ENCODE results near the gene SLU7. TPM values are rescaled to one million over a fixed set of nuclear protein-coding genes. Genes with fewer than 3 reads are reported as not detected.

Gene SLU7
- total RNA-seq, 1 donor, result 75.6 TPM

DNA sequence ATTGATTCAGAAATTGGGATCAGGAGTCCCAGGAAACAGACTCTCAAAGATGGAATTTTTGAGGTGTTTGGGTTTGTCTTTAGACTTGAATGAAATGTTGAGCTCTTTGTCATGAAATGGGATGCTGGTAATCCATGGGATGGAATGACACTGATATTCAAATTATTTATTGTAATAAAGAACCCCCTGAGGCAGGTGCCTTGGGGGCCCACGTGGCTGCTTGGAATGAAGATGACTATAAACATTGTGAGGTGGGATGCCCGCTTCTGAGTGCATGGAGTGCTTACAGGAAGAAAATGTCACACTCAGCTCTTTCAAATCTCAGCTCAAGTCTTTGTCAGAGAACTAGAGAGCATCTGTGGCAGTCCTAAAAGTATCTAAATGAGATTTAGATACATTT lies 38.8 kb downstream of the SLU7 start:
- Histone ChIP-seq H3K27ac (ENCODE audit: low read depth, low read length) (no peak overlapping the region), H3K9me3 (ENCODE audit: low read depth, low read length) (no peaks in the 10 kb centered on the region), H4K20me1 (ENCODE audit: insufficient read depth, low read length) (no peaks in the 10 kb centered on the region), H3K27me3 (ENCODE audit: insufficient read depth, low read length) (peaks cover 5% of the 10 kb centered on the region), H2AFZ (ENCODE audit: low read length) (no peak overlapping the region), H3K4me2 (ENCODE audit: insufficient read depth, low read length) (no peak overlapping the region), H3K36me3 (ENCODE audit: insufficient read depth, low read length) (no peaks in the 10 kb centered on the region), H3K4me3 (ENCODE audit: insufficient read depth, low read length) (no peak overlapping the region), H3K79me2 (ENCODE audit: insufficient read depth, low read length) (no peaks in the 10 kb centered on the region), H3K4me1 (ENCODE audit: insufficient read depth, low read length) (no peaks in the 10 kb centered on the region)
- TF ChIP-seq, protein P1, sequence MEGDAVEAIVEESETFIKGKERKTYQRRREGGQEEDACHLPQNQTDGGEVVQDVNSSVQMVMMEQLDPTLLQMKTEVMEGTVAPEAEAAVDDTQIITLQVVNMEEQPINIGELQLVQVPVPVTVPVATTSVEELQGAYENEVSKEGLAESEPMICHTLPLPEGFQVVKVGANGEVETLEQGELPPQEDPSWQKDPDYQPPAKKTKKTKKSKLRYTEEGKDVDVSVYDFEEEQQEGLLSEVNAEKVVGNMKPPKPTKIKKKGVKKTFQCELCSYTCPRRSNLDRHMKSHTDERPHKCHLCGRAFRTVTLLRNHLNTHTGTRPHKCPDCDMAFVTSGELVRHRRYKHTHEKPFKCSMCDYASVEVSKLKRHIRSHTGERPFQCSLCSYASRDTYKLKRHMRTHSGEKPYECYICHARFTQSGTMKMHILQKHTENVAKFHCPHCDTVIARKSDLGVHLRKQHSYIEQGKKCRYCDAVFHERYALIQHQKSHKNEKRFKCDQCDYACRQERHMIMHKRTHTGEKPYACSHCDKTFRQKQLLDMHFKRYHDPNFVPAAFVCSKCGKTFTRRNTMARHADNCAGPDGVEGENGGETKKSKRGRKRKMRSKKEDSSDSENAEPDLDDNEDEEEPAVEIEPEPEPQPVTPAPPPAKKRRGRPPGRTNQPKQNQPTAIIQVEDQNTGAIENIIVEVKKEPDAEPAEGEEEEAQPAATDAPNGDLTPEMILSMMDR (IDR thresholded peaks at IDR 0.05; ENCODE audit: extremely low read depth, low read depth, low read length), result no peak
- DNase-seq (ENCODE audit: insufficient read length, low spot score, missing footprints), result no peak

DNA sequence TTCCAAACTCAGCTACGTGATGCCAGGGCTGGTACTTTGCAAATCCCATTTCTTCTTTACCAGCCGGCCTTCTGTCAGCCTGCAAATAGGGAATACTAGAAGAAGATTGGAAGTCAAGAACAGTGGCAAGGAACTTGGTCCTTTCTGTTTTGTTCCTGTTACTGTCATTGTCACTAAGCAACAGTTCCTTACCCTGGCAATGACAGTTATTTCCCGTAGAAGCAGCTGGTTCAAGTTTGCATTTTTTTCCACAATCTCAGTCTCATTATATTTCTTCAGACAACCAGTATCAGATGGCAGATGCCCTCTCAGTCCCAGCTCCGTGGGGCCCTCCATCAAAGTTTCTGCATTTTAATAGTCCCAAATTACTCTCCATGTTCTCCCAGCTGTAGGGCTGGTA lies 39.4 kb downstream of the SLU7 start:
- Histone ChIP-seq H3K4me2 (ENCODE audit: insufficient read depth, low read length) (no peak overlapping the region), H3K36me3 (ENCODE audit: insufficient read depth, low read length) (no peaks in the 10 kb centered on the region), H3K9me3 (ENCODE audit: low read depth, low read length) (no peaks in the 10 kb centered on the region), H3K27me3 (ENCODE audit: insufficient read depth, low read length) (peaks cover 8% of the 10 kb centered on the region), H3K27ac (ENCODE audit: low read depth, low read length) (no peak overlapping the region), H3K4me1 (ENCODE audit: insufficient read depth, low read length) (no peaks in the 10 kb centered on the region), H4K20me1 (ENCODE audit: insufficient read depth, low read length) (no peaks in the 10 kb centered on the region), H2AFZ (ENCODE audit: low read length) (no peak overlapping the region), H3K79me2 (ENCODE audit: insufficient read depth, low read length) (no peaks in the 10 kb centered on the region), H3K4me3 (ENCODE audit: insufficient read depth, low read length) (no peak overlapping the region)
- TF ChIP-seq, protein P1 (IDR thresholded peaks at IDR 0.05; ENCODE audit: extremely low read depth, low read depth, low read length), result no peak
- no peak for DNase-seq (ENCODE audit: insufficient read length, low spot score, missing footprints)

DNA sequence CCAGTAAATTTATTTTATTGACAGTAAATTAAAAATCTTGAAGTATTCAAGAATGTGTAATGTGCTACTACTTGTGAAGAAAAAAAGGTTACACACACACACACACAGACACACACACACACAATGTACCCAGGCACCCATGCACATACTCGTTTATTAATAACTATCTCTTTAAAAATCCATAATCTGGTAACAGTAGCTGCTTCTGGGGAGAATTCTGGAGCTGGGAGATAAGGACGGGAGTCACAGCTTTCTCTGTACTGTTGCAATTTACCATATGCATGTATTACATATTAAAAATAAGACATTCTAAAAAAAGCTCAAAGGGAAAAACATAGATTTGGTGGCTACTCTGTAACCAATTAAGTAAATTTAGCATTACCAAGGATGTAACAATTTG lies 40.6 kb downstream of the SLU7 start:
- H3K9me3 ChIP-seq (ENCODE audit: low read depth, low read length), result no peaks in the 10 kb centered on the region
- DNase-seq (ENCODE audit: insufficient read length, low spot score, missing footprints), result no peak
- H3K36me3 ChIP-seq (ENCODE audit: insufficient read depth, low read length), result no peaks in the 10 kb centered on the region
- H3K79me2 ChIP-seq (ENCODE audit: insufficient read depth, low read length), result no peaks in the 10 kb centered on the region
- H3K27me3 ChIP-seq (ENCODE audit: insufficient read depth, low read length), result peaks cover 8% of the 10 kb centered on the region
- H4K20me1 ChIP-seq (ENCODE audit: insufficient read depth, low read length), result no peaks in the 10 kb centered on the region
- TF ChIP-seq, protein P1 (IDR thresholded peaks at IDR 0.05; ENCODE audit: extremely low read depth, low read depth, low read length), result no peak
- H2AFZ ChIP-seq (ENCODE audit: low read length), result no peak overlapping the region
- H3K4me1 ChIP-seq (ENCODE audit: insufficient read depth, low read length), result no peaks in the 10 kb centered on the region
- H3K4me3 ChIP-seq (ENCODE audit: insufficient read depth, low read length), result no peak overlapping the region
- H3K27ac ChIP-seq (ENCODE audit: low read depth, low read length), result no peak overlapping the region
- H3K4me2 ChIP-seq (ENCODE audit: insufficient read depth, low read length), result no peak overlapping the region

DNA sequence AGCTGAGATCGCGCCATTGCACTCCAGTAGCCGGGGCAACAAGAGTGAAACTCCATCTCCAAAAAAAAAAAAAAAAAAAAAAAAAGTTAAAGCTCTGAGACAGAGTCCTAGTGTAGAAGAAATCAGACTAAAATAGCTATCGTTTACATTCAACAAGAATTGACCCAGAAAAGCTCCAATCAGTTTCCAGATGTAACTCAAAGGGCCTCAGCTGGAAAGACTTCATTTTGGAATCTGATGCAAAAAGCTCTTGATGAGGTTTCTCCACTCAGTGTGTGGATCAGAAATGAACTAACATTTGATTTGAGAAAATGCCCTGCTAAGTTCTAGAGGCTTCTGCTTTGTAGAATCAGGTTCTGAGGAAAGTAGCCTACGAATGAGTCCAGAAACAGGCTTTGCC lies 41.2 kb downstream of the SLU7 start:
- no peaks in the 10 kb centered on the region for H3K36me3 ChIP-seq (ENCODE audit: insufficient read depth, low read length)
- H2AFZ ChIP-seq (ENCODE audit: low read length), result no peak overlapping the region
- DNase-seq (ENCODE audit: insufficient read length, low spot score, missing footprints), result no peak
- peaks cover 8% of the 10 kb centered on the region for H3K27me3 ChIP-seq (ENCODE audit: insufficient read depth, low read length)
- H3K27ac ChIP-seq (ENCODE audit: low read depth, low read length), result no peak overlapping the region
- TF ChIP-seq, protein P1 (IDR thresholded peaks at IDR 0.05; ENCODE audit: extremely low read depth, low read depth, low read length), result no peak
- no peaks in the 10 kb centered on the region for H3K79me2 ChIP-seq (ENCODE audit: insufficient read depth, low read length)
- H3K9me3 ChIP-seq (ENCODE audit: low read depth, low read length), result no peaks in the 10 kb centered on the region
- H3K4me3 ChIP-seq (ENCODE audit: insufficient read depth, low read length), result no peak overlapping the region
- H4K20me1 ChIP-seq (ENCODE audit: insufficient read depth, low read length), result no peaks in the 10 kb centered on the region
- no peaks in the 10 kb centered on the region for H3K4me1 ChIP-seq (ENCODE audit: insufficient read depth, low read length)
- H3K4me2 ChIP-seq (ENCODE audit: insufficient read depth, low read length), result no peak overlapping the region
